ENCODE measurements around the gene NR4A3.
"Not testable (repeated sequence)": the region's sequence is repeated elsewhere in the genome, so short reads cannot be mapped to it uniquely, and the experiment has no call there.

The NR4A3 gene

GRCh38 chr9:99840072-99840471, 18.4 kb downstream of the NR4A3 start:
- Histone ChIP-seq H3K9me3 (ENCODE audit: control insufficient read depth in 1 of 2, low read length in 2 of 2) (no peaks in the 10 kb centered on the region), H3K27ac (ENCODE audit: low read length) (no peak overlapping the region), H3K4me1 (ENCODE audit: control insufficient read depth in 1 of 2, insufficient read depth in 2 of 2, low read length in 2 of 2) (no peaks in the 10 kb centered on the region), H3K27me3 (ENCODE audit: low read depth, low read length) (no peaks in the 10 kb centered on the region), H3K4me3 (ENCODE audit: low read depth in 1 of 2, low read length in 2 of 2) (no peak overlapping the region), H3K36me3 (ENCODE audit: control insufficient read depth in 1 of 2, insufficient read depth in 2 of 2, low read length in 2 of 2) (peaks cover 9 to 16% of the 10 kb centered on the region in 2 donors)

DNA sequence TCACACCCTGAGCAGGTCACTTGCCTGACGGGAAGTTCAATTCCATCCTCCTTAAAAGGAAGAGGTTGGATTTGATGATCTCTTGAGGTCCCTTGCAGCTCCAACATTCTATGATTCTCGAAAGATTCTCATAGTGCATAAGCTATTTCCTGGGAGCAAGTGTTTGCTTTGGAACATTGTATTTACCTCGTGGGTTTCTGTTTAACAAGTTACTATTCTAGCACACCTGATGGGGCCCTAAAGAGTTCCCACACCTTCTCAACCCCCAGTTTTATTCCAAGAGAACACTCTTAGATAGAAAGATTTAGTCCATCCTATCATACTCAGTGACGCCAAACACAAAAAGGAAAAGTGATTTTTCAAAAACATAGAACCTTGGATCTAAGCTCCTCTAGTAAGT, 23.4 kb downstream of the NR4A3 start:
- no peaks in the 10 kb centered on the region for H3K9me3 ChIP-seq (ENCODE audit: control insufficient read depth in 1 of 2, low read length in 2 of 2)
- H3K36me3 ChIP-seq (ENCODE audit: control insufficient read depth in 1 of 2, insufficient read depth in 2 of 2, low read length in 2 of 2): peaks cover 21 to 35% of the 10 kb centered on the region in 2 donors
- H3K27me3 ChIP-seq (ENCODE audit: low read depth, low read length): no peaks in the 10 kb centered on the region
- H3K27ac ChIP-seq (ENCODE audit: low read length): no peak overlapping the region
- H3K4me3 ChIP-seq (ENCODE audit: low read depth in 1 of 2, low read length in 2 of 2): no peak overlapping the region
- H3K4me1 ChIP-seq (ENCODE audit: control insufficient read depth in 1 of 2, insufficient read depth in 2 of 2, low read length in 2 of 2): no peaks in the 10 kb centered on the region

DNA sequence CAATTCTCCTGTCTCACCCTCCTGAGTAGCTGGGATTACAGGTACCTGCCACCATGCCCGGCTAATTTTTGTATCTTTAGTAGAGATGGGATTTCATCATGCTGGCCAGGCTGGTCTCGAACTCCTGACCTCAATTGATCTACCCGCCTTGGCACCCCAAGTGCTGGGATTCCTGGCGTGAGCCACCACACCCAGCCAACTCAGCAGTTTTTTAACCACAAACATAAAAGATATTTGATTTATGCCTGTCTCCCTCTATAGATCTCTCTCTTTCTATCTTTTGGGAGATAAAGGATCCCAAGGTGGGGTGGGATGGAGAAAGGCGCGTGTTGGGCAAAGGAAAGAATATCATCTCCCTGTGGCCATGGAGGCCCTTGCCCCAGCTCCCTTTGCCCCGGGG, 26.8 kb downstream of the NR4A3 start:
- Histone ChIP-seq H3K4me1 (ENCODE audit: control insufficient read depth in 1 of 2, insufficient read depth in 2 of 2, low read length in 2 of 2) (no peaks in the 10 kb centered on the region), H3K4me3 (ENCODE audit: low read depth in 1 of 2, low read length in 2 of 2) (no peak overlapping the region), H3K27me3 (ENCODE audit: low read depth, low read length) (no peaks in the 10 kb centered on the region), H3K27ac (ENCODE audit: low read length) (no peak overlapping the region), H3K36me3 (ENCODE audit: control insufficient read depth in 1 of 2, insufficient read depth in 2 of 2, low read length in 2 of 2) (peaks cover 24 to 48% of the 10 kb centered on the region in 2 donors), H3K9me3 (ENCODE audit: control insufficient read depth in 1 of 2, low read length in 2 of 2) (no peaks in the 10 kb centered on the region)

GRCh38 chr9:99850736-99851499, 29.2 kb downstream of the NR4A3 start:
- no peak overlapping the region for H3K27ac ChIP-seq (ENCODE audit: low read length)
- no peaks in the 10 kb centered on the region for H3K4me1 ChIP-seq (ENCODE audit: control insufficient read depth in 1 of 2, insufficient read depth in 2 of 2, low read length in 2 of 2)
- no peaks in the 10 kb centered on the region for H3K27me3 ChIP-seq (ENCODE audit: low read depth, low read length)
- H3K36me3 ChIP-seq (ENCODE audit: control insufficient read depth in 1 of 2, insufficient read depth in 2 of 2, low read length in 2 of 2): peaks cover 13 to 31% of the 10 kb centered on the region in 2 donors
- H3K9me3 ChIP-seq (ENCODE audit: control insufficient read depth in 1 of 2, low read length in 2 of 2): no peaks in the 10 kb centered on the region
- no peak overlapping the region for H3K4me3 ChIP-seq (ENCODE audit: low read depth in 1 of 2, low read length in 2 of 2)

DNA sequence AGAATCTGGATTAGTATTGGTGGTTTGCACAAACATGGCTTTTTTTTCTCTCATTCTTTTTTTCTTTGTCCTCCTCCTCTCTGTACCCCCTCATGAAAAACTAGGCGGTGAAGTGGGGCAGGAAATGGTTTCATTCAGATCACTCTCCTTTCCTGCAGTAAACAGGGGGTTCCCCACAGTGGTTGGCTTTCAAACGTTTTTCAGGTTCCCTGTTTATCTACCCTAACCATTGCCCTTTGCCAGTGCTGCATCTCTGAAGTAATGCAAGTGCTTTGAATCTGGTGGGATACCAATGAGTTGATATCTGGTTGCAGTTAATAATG, 29.8 kb downstream of the NR4A3 start:
- Histone ChIP-seq H3K9me3 (ENCODE audit: control insufficient read depth in 1 of 2, low read length in 2 of 2) (no peaks in the 10 kb centered on the region), H3K36me3 (ENCODE audit: control insufficient read depth in 1 of 2, insufficient read depth in 2 of 2, low read length in 2 of 2) (peaks cover 11 to 28% of the 10 kb centered on the region in 2 donors), H3K27ac (ENCODE audit: low read length) (no peak overlapping the region), H3K4me3 (ENCODE audit: low read depth in 1 of 2, low read length in 2 of 2) (no peak overlapping the region), H3K27me3 (ENCODE audit: low read depth, low read length) (no peaks in the 10 kb centered on the region), H3K4me1 (ENCODE audit: control insufficient read depth in 1 of 2, insufficient read depth in 2 of 2, low read length in 2 of 2) (no peaks in the 10 kb centered on the region)

- Histone ChIP-seq H3K4me3 (ENCODE audit: low read depth in 1 of 2, low read length in 2 of 2) (no peak overlapping the region), H3K27ac (ENCODE audit: low read length) (no peak overlapping the region), H3K36me3 (ENCODE audit: control insufficient read depth in 1 of 2, insufficient read depth in 2 of 2, low read length in 2 of 2) (peaks cover 4 to 23% of the 10 kb centered on the region in 2 donors), H3K27me3 (ENCODE audit: low read depth, low read length) (no peaks in the 10 kb centered on the region), H3K4me1 (ENCODE audit: control insufficient read depth in 1 of 2, insufficient read depth in 2 of 2, low read length in 2 of 2) (no peaks in the 10 kb centered on the region), H3K9me3 (ENCODE audit: control insufficient read depth in 1 of 2, low read length in 2 of 2) (no peaks in the 10 kb centered on the region)
Measured at GRCh38 chr9:99852617-99853016, 30.9 kb downstream of the NR4A3 start.

- H3K9me3 ChIP-seq (ENCODE audit: control insufficient read depth in 1 of 2, low read length in 2 of 2): no peaks in the 10 kb centered on the region
- H3K4me3 ChIP-seq (ENCODE audit: low read depth in 1 of 2, low read length in 2 of 2): no peak overlapping the region
- no peak overlapping the region for H3K27ac ChIP-seq (ENCODE audit: low read length)
- H3K27me3 ChIP-seq (ENCODE audit: low read depth, low read length): no peaks in the 10 kb centered on the region
- no peaks in the 10 kb centered on the region for H3K4me1 ChIP-seq (ENCODE audit: control insufficient read depth in 1 of 2, insufficient read depth in 2 of 2, low read length in 2 of 2)
- peaks cover 3 to 14% of the 10 kb centered on the region in 2 donors for H3K36me3 ChIP-seq (ENCODE audit: control insufficient read depth in 1 of 2, insufficient read depth in 2 of 2, low read length in 2 of 2)
Measured at GRCh38 chr9:99855467-99856176, 33.9 kb downstream of the NR4A3 start.

DNA sequence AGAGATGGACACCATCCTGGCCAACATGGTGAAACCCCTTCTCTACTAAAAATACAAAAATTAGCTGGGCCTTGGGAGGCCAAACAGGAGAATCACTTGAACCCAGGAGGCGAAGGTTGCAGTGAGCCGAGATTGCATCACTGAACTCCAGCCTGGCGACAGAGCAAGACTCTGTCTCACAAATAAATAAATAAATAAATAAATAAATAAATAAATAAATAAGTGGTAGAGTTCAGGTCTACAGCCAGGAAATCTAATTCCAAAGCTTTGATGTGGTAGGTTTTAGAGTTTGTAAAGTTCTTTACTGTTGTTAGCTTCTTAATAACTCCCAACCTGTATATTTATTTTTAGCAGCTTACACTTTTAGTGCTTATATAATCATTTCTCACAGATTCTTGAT, 35.9 kb downstream of the NR4A3 start:
- H3K4me1 ChIP-seq (ENCODE audit: control insufficient read depth in 1 of 2, insufficient read depth in 2 of 2, low read length in 2 of 2); H3K27ac ChIP-seq (ENCODE audit: low read length); H3K27me3 ChIP-seq (ENCODE audit: low read depth, low read length); H3K4me3 ChIP-seq (ENCODE audit: low read depth in 1 of 2, low read length in 2 of 2); H3K36me3 ChIP-seq (ENCODE audit: control insufficient read depth in 1 of 2, insufficient read depth in 2 of 2, low read length in 2 of 2); H3K9me3 ChIP-seq (ENCODE audit: control insufficient read depth in 1 of 2, low read length in 2 of 2): not testable (repeated sequence)

DNA sequence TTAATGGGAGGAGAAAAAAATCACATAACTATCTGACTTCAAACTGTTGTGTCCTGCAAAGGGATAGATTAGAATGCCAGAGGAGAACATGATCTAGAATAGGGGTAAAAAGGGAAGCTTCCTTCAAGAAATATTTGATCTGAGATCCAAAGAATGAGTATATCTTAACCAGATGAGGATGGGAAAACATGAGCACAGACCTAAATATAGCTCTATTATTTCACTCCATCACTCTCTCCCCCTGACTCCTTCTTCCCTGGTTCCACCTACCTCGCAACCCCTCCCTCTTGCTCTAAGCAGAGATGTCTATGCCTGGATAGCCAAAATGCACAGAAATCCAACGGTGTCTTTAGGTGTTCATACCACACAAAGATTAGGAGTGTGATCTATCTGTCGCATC, 36.4 kb downstream of the NR4A3 start:
- Histone ChIP-seq H3K4me1 (ENCODE audit: control insufficient read depth in 1 of 2, insufficient read depth in 2 of 2, low read length in 2 of 2) (no peaks in the 10 kb centered on the region), H3K9me3 (ENCODE audit: control insufficient read depth in 1 of 2, low read length in 2 of 2) (no peaks in the 10 kb centered on the region), H3K4me3 (ENCODE audit: low read depth in 1 of 2, low read length in 2 of 2) (no peak overlapping the region), H3K27ac (ENCODE audit: low read length) (no peak overlapping the region), H3K27me3 (ENCODE audit: low read depth, low read length) (no peaks in the 10 kb centered on the region), H3K36me3 (ENCODE audit: control insufficient read depth in 1 of 2, insufficient read depth in 2 of 2, low read length in 2 of 2) (no peaks in the 10 kb centered on the region)

DNA sequence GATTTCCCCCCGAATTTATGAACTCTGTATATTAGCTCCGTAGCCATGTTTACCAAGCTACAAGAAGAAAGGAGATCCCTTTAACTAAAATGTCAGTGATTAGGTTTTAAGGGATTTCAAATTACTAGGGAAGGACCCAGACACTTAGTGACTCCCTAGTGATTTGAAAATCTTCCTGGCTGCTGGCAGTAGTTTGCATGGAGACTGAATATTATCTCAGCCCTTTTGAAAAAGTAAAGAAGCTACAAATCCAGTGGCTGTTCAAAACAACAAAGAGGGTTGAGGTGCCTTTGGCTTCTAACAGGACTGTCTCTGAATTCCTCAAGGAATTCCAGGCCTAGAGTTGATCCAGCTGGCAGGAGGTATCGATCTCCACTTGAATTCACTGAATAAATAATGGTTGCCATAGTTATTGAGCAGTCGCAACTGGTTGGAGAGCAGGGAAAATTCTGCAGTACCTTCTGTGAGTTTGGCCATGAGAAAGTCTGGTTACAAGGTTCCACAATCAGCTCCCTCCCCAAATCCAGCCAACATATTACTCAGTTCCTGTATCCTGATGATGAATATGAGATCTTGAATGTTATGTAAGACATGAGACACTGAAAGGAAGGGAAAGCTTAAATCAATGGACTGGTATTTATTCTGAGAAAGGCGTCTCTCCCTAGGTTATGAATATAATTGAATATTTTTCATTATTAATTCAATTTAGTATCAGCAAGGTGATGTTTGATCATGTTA, 37.7 kb downstream of the NR4A3 start:
- Histone ChIP-seq H3K27ac (ENCODE audit: low read length) (no peak overlapping the region), H3K36me3 (ENCODE audit: control insufficient read depth in 1 of 2, insufficient read depth in 2 of 2, low read length in 2 of 2) (peaks cover 0 to 6% of the 10 kb centered on the region in 2 donors), H3K4me1 (ENCODE audit: control insufficient read depth in 1 of 2, insufficient read depth in 2 of 2, low read length in 2 of 2) (no peaks in the 10 kb centered on the region), H3K4me3 (ENCODE audit: low read depth in 1 of 2, low read length in 2 of 2) (no peak overlapping the region), H3K9me3 (ENCODE audit: control insufficient read depth in 1 of 2, low read length in 2 of 2) (no peaks in the 10 kb centered on the region), H3K27me3 (ENCODE audit: low read depth, low read length) (no peaks in the 10 kb centered on the region)

- H3K27ac ChIP-seq (ENCODE audit: low read length): no peak overlapping the region
- no peaks in the 10 kb centered on the region for H3K27me3 ChIP-seq (ENCODE audit: low read depth, low read length)
- no peak overlapping the region for H3K4me3 ChIP-seq (ENCODE audit: low read depth in 1 of 2, low read length in 2 of 2)
- H3K36me3 ChIP-seq (ENCODE audit: control insufficient read depth in 1 of 2, insufficient read depth in 2 of 2, low read length in 2 of 2): peaks cover 0 to 6% of the 10 kb centered on the region in 2 donors
- no peaks in the 10 kb centered on the region for H3K4me1 ChIP-seq (ENCODE audit: control insufficient read depth in 1 of 2, insufficient read depth in 2 of 2, low read length in 2 of 2)
- no peaks in the 10 kb centered on the region for H3K9me3 ChIP-seq (ENCODE audit: control insufficient read depth in 1 of 2, low read length in 2 of 2)
Measured at GRCh38 chr9:99860266-99860665, 38.6 kb downstream of the NR4A3 start.

Data from muscle layer of duodenum (tissue), 2 donors.